Measurements from ENCODE around the gene TCEANC2.
"Not testable (repeated sequence)": the region's sequence is repeated elsewhere in the genome, so short reads cannot be mapped to it uniquely, and the experiment has no call there.

TCEANC2 gene

GRCh38 chr1:54084794-54085193, 31.4 kb downstream of the TCEANC2 start:
- no peak for TF ChIP-seq CTCF (conservative IDR thresholded peaks at IDR 0.05; ENCODE audit: low read depth)
- no peak overlapping the region for H3K27ac ChIP-seq
- ChIA-PET CTCF (no interaction called here), POLR2A (ENCODE audit: low non-redundant PET) (no interaction called here)
- no peak for DNase-seq (ENCODE audit: low spot score)

DNA sequence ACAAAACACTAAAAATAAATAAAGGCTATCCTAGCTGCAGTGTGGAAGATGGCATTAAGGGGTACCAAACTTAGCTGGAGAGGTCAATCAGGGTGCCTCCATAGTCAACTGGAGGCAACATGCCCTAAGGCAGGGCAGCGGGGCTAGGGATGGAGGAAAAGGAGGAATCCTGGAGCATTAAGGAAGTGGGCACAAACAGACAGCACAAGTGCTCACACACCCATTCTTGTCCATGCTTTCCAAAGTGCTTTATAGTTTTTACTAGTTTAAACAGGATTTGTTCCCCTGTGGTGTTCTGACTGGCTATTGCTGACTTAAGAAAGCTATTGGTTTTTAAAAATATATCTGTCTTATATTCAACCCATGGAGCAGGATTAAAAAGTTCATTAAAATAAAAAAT, 33.3 kb downstream of the TCEANC2 start:
- TF ChIP-seq CTCF (conservative IDR thresholded peaks at IDR 0.05; ENCODE audit: low read depth): no peak
- ChIA-PET POLR2A (ENCODE audit: low non-redundant PET) (no interaction called here), CTCF (interaction anchor here (0.6 to 0.7 kb wide), 2 partner anchors 37 to 734 kb away, joined by 3 to 4 read pairs; no protein-coding TSS in a partner anchor)
- no peak for DNase-seq (ENCODE audit: low spot score)
- no peak overlapping the region for H3K27ac ChIP-seq

DNA sequence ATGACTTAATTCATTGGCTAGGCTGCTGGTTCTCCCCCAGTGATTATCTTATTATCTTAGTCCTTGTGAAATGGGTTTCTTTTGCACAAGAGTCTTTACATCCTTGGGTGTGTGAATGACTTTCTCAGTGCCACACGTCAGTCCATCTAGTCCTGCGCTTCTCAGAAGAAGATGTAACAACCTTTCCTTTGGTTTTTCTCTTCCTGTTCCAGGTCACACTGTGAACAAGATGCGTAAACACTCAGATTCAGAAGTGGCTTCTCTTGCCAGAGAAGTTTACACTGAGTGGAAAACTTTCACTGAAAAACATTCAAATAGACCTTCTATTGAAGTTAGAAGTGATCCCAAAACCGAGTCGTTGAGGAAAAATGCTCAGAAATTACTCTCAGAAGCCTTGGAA, 35.0 kb downstream of the TCEANC2 start:
- no peak for TF ChIP-seq CTCF (conservative IDR thresholded peaks at IDR 0.05; ENCODE audit: low read depth)
- POLR2A ChIA-PET (ENCODE audit: low non-redundant PET): no interaction called here
- CTCF ChIA-PET: interaction anchor here (0.6 kb wide), 1 partner anchor 445 kb away, joined by 3 read pairs; no protein-coding TSS in a partner anchor
- no peak for DNase-seq (ENCODE audit: low spot score)
- no peak overlapping the region for H3K27ac ChIP-seq

- POLR2A ChIA-PET (ENCODE audit: low non-redundant PET): no interaction called here
- no peak for DNase-seq (ENCODE audit: low spot score)
- CTCF ChIA-PET: no interaction called here
- no peak for TF ChIP-seq CTCF (conservative IDR thresholded peaks at IDR 0.05; ENCODE audit: low read depth)
- H3K27ac ChIP-seq: no peak overlapping the region
These were observed 38.3 kb downstream of the TCEANC2 start for GRCh38 chr1:54091666-54092065.

DNA sequence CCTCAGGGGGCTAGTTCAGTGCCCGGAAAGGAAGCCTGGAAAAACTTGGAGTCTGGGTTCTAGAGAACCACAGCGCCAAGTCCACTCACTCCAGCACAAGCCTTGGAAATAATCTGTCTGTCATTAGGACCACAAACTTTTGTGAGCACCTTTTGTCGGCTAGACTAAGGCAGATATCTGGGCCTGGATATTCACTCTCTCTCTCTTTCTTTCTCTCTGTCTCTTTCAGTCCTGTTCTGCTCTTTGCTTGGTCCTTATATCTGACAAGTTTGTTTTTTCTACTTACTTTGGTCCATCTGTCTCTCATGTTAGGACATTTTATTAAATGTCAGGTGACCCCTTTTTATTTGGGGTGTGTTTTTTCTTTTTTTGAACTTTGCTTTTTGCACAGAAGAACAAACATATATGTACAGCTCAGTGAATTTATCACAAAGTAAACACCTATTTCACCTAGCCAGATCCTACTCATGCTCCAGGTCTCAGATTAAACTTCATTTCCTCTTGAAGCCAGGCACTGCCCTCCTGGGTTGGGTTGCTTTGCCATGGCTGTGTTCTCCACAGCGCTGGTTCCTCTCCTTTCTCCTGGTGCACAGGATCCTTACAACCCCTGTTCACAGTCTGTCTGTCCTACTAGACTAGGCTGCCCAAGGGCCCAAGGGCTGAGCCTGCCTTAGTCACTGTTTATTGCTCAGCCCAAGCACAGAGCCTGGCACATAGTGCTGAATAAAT, 40.8 kb downstream of the TCEANC2 start:
- no peak for DNase-seq (ENCODE audit: low spot score)
- ChIA-PET CTCF (interaction anchor here (0.6 to 1.1 kb wide), 2 partner anchors 12 to 331 kb away, joined by 3 read pairs; no protein-coding TSS in a partner anchor), POLR2A (ENCODE audit: low non-redundant PET) (no interaction called here)
- TF ChIP-seq CTCF (conservative IDR thresholded peaks at IDR 0.05; ENCODE audit: low read depth): no peak
- no peak overlapping the region for H3K27ac ChIP-seq

- POLR2A ChIA-PET (ENCODE audit: low non-redundant PET): not testable (repeated sequence)
These were observed 41.3 kb downstream of the TCEANC2 start for GRCh38 chr1:54094730-54095105.

GRCh38 chr1:54095546-54096226, 42.3 kb downstream of the TCEANC2 start:
- DNase-seq (ENCODE audit: low spot score): no peak
- CTCF ChIA-PET: interaction anchor here (1.1 kb wide), 1 partner anchor 14 kb away, joined by 3 read pairs; no protein-coding TSS in a partner anchor
- TF ChIP-seq CTCF (conservative IDR thresholded peaks at IDR 0.05; ENCODE audit: low read depth): no peak
- POLR2A ChIA-PET (ENCODE audit: low non-redundant PET): no interaction called here
- H3K27ac ChIP-seq: no peak overlapping the region

More at GRCh38 chr1:54094730-54095105, 41.3 kb downstream of the TCEANC2 start:
- DNase-seq (ENCODE audit: low spot score); H3K27ac ChIP-seq: not testable (repeated sequence)
- CTCF ChIA-PET: interaction anchor here (0.6 to 1.1 kb wide), 2 partner anchors 13 to 331 kb away, joined by 3 read pairs; no protein-coding TSS in a partner anchor
